HepG2 (cell line): ENCODE results near the gene MADD. TPM values are rescaled to one million over a fixed set of nuclear protein-coding genes. Genes with fewer than 3 reads are reported as not detected.
A peak's percentile ranks its signal among the peaks of the same experiment; 100 is the strongest.

Source experiments
- HNF4G ChIP-seq, 2 experiments: sonication (generic) in 1 of 2; formaldehyde crosslinking in 1 of 2; IDR thresholded peaks; 2 replicates each; pipeline versions ENCODE4 v1.4.0 to v1.6.1; 2011 to 2020; ENCODE audit warnings: borderline replicate concordance in 2 of 2, low read depth in 2 of 2, mild to moderate bottlenecking in 2 of 2, low read length in 1 of 2, missing genetic modification reagents in 1 of 2, moderate library complexity in 1 of 2
- NR2C2 ChIP-seq: sonication (generic); formaldehyde crosslinking; IDR thresholded peaks from 2 replicates; pipeline ENCODE4 v1.4.0; 2020; ENCODE audit warnings: missing genetic modification reagents, mild to moderate bottlenecking, moderate library complexity, borderline replicate concordance
- PAX8 ChIP-seq: sonication (generic); formaldehyde crosslinking; IDR thresholded peaks from 2 replicates; pipeline ENCODE4 v1.8.0; 2022; ENCODE audit warnings: mild to moderate bottlenecking, missing genetic modification reagents, borderline replicate concordance
- PBX3 ChIP-seq: sonication (generic); formaldehyde crosslinking; IDR thresholded peaks from 2 replicates; pipeline ENCODE4 v1.8.1; 2023; ENCODE audit warnings: missing genetic modification reagents, inconsistent platforms, borderline replicate concordance
- PLRG1 ChIP-seq: fragments of 450-650 bp; conservative IDR thresholded peaks from 2 replicates; pipeline ENCODE4 v1.6.1; 2016
- REST ChIP-seq, 2 experiments: IDR thresholded peaks; 2 replicates each; pipeline ENCODE4 v1.6.1; 2011 to 2012; ENCODE audit warnings: low read length in 2 of 2, borderline replicate concordance in 1 of 2, low read depth in 1 of 2, mild to moderate bottlenecking in 1 of 2, moderate library complexity in 1 of 2
- SATB2 ChIP-seq: sonication (generic); formaldehyde crosslinking; IDR thresholded peaks from 2 replicates; pipeline ENCODE4 v1.5.0; 2020; ENCODE audit warnings: missing genetic modification reagents
- SETDB1 ChIP-seq: sonication (generic); formaldehyde crosslinking; IDR thresholded peaks from 2 replicates; pipeline ENCODE4 v1.5.1; 2020; ENCODE audit warnings: missing genetic modification reagents, mild to moderate bottlenecking, borderline replicate concordance
- STAT5B ChIP-seq: sonication (generic); formaldehyde crosslinking; IDR thresholded peaks from 2 replicates; pipeline ENCODE4 v1.4.0; 2020; ENCODE audit warnings: missing genetic modification reagents
- ZFX ChIP-seq: sonication (generic); formaldehyde crosslinking; IDR thresholded peaks from 2 replicates; pipeline ENCODE4 v1.4.0; 2020; ENCODE audit warnings: mild to moderate bottlenecking, low read depth, missing genetic modification reagents, moderate library complexity
- ZNF343 ChIP-seq: sonication (generic); formaldehyde crosslinking; IDR thresholded peaks from 2 replicates; pipeline ENCODE4 v1.4.0; 2020; ENCODE audit warnings: mild to moderate bottlenecking, missing genetic modification reagents
- ZNF382 ChIP-seq: sonication (generic); formaldehyde crosslinking; IDR thresholded peaks from 2 replicates; pipeline ENCODE4 v1.5.0; 2020; ENCODE audit warnings: missing genetic modification reagents, mild to moderate bottlenecking, borderline replicate concordance
- ZNF570 ChIP-seq: sonication (generic); formaldehyde crosslinking; IDR thresholded peaks from 2 replicates; pipeline ENCODE4 v1.4.0; 2020; ENCODE audit warnings: mild to moderate bottlenecking, missing genetic modification reagents, borderline replicate concordance
- ZNF782 ChIP-seq: sonication (generic); formaldehyde crosslinking; IDR thresholded peaks from 2 replicates; pipeline ENCODE4 v1.4.0; 2020; ENCODE audit warnings: missing genetic modification reagents, mild to moderate bottlenecking, borderline replicate concordance
- polyA plus RNA-seq, 8 experiments: library from polyadenylated mRNA; depleted of rRNA in 3 of 8; stranded (reverse) in 7 of 8; unstranded in 1 of 8; fragments of >200 nt; fragmentation: Illumina TruSeq in 4 of 8; extraction: Trizol in 4 of 8; gene quantifications; 2 replicates each; pipeline versions ENCODE4 v1.2.1 to v1.2.3, GENCODE V29; 2011 to 2016; ENCODE audit warnings: low read depth in 4 of 8, missing spikeins in 1 of 8, mixed read lengths in 1 of 8; ENCODE audit not compliant: insufficient read depth in 1 of 8
- total RNA-seq, 5 experiments: library from RNA; depleted of rRNA; stranded (reverse); fragments of >200 nt; fragmentation: Illumina TruSeq; extraction: Trizol; gene quantifications; 2 replicates each; pipeline ENCODE4 v1.2.3, GENCODE V29; 2016; ENCODE audit warnings: low read depth in 1 of 5
- TF ChIP-seq, protein P1 (sequence below): IDR thresholded peaks from 2 replicates; pipeline ENCODE4 v1.6.1; 2016; ENCODE audit warnings: missing compliant biosample characterization, missing genetic modification reagents, borderline replicate concordance
- TF ChIP-seq, protein P2 (sequence below): sonication (generic); formaldehyde crosslinking; IDR thresholded peaks from 2 replicates; pipeline ENCODE4 v1.4.0; 2020; ENCODE audit warnings: missing genetic modification reagents
- TF ChIP-seq, protein P3 (sequence below): sonication (generic); formaldehyde crosslinking; IDR thresholded peaks from 2 replicates; pipeline ENCODE4 v1.4.0; 2020; ENCODE audit warnings: mild to moderate bottlenecking, missing genetic modification reagents

The MADD gene
- total and polyA plus RNA-seq, 2 of the 13 experiments (the other 11 are each of a cell fraction or from before 2014, with no cell fraction given): 18.0 to 29.2 TPM

GRCh38 chr11:47253660-47254059, 16.3 kb upstream of the MADD start (continued):
- TF ChIP-seq PAX8 (no peak), SETDB1 (CRISPR knock-in tag) (no peak), ZNF343 (no peak), ZNF782 (no peak), PLRG1 (no peak), SATB2 (CRISPR knock-in tag) (no peak), ZNF382 (CRISPR knock-in tag) (no peak), HNF4G (IDR thresholded peaks at IDR 0.05; ENCODE audit: borderline replicate concordance, low read depth, low read length) (peak; percentile 81), HNF4G (CRISPR knock-in tag; IDR thresholded peaks at IDR 0.05; ENCODE audit: borderline replicate concordance, low read depth) (peak; percentile 80; the same call in 1 of the 2 replicates), STAT5B (CRISPR knock-in tag) (no peak), ZFX (CRISPR knock-in tag) (peak; percentile 55), REST (IDR thresholded peaks at IDR 0.05; ENCODE audit: borderline replicate concordance in 1 of 2, low read depth in 1 of 2, low read length in 2 of 2) (no peak), ZNF570 (no peak), PBX3 (no peak), NR2C2 (CRISPR knock-in tag) (no peak)
- TF ChIP-seq, protein P1, sequence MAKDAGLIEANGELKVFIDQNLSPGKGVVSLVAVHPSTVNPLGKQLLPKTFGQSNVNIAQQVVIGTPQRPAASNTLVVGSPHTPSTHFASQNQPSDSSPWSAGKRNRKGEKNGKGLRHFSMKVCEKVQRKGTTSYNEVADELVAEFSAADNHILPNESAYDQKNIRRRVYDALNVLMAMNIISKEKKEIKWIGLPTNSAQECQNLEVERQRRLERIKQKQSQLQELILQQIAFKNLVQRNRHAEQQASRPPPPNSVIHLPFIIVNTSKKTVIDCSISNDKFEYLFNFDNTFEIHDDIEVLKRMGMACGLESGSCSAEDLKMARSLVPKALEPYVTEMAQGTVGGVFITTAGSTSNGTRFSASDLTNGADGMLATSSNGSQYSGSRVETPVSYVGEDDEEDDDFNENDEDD: no peak
- TF ChIP-seq, protein P2, sequence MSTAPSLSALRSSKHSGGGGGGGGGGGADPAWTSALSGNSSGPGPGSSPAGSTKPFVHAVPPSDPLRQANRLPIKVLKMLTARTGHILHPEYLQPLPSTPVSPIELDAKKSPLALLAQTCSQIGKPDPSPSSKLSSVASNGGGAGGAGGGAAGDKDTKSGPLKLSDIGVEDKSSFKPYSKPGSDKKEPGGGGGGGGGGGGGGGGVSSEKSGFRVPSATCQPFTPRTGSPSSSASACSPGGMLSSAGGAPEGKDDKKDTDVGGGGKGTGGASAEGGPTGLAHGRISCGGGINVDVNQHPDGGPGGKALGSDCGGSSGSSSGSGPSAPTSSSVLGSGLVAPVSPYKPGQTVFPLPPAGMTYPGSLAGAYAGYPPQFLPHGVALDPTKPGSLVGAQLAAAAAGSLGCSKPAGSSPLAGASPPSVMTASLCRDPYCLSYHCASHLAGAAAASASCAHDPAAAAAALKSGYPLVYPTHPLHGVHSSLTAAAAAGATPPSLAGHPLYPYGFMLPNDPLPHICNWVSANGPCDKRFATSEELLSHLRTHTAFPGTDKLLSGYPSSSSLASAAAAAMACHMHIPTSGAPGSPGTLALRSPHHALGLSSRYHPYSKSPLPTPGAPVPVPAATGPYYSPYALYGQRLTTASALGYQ (CRISPR knock-in tag): no peak
- TF ChIP-seq, protein P3, sequence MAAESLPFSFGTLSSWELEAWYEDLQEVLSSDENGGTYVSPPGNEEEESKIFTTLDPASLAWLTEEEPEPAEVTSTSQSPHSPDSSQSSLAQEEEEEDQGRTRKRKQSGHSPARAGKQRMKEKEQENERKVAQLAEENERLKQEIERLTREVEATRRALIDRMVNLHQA (CRISPR knock-in tag): no peak
